LNCaP clone FGC (cell line): ENCODE data around the gene FNDC3A.

Experiments used
- DNase-seq: peaks from one replicate; pipeline ENCODE4 v3.0.0-alpha.2; 2011; ENCODE audit warnings: low read depth
- H3K4me3 ChIP-seq: 2 replicates; pipeline ENCODE4 v1.5.1; 2011; ENCODE audit warnings: mild to moderate bottlenecking, low read depth, low read length, control low read depth
- TF ChIP-seq, protein P1 (sequence below): IDR thresholded peaks from 2 replicates; pipeline ENCODE4 v1.5.1; 2012; ENCODE audit warnings: mild to moderate bottlenecking; ENCODE audit not compliant: control insufficient read depth, insufficient read depth; ENCODE audit errors: extremely low read depth

The FNDC3A gene

DNA sequence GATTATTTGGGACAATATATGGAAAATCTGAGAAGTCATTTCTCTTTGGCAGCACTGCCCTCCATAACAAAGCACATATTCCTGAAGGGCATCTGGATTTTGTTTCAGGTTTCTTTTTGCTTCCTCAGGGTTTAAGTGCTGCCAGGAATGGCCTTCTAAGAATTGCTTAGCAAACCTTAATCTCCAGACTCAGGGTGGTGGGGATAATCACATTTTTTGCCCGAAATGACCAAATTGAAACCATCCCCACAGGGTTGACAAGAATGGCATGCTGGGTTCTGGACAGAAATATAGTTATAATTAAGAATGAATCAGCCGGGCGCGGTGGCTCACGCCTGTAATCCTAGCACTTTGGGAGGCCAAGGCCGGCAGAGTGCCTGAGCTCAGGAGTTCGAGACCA, 265.6 kb downstream of the FNDC3A start:
- TF ChIP-seq, protein P1, sequence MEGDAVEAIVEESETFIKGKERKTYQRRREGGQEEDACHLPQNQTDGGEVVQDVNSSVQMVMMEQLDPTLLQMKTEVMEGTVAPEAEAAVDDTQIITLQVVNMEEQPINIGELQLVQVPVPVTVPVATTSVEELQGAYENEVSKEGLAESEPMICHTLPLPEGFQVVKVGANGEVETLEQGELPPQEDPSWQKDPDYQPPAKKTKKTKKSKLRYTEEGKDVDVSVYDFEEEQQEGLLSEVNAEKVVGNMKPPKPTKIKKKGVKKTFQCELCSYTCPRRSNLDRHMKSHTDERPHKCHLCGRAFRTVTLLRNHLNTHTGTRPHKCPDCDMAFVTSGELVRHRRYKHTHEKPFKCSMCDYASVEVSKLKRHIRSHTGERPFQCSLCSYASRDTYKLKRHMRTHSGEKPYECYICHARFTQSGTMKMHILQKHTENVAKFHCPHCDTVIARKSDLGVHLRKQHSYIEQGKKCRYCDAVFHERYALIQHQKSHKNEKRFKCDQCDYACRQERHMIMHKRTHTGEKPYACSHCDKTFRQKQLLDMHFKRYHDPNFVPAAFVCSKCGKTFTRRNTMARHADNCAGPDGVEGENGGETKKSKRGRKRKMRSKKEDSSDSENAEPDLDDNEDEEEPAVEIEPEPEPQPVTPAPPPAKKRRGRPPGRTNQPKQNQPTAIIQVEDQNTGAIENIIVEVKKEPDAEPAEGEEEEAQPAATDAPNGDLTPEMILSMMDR: no peak
- DNase-seq: no peak
- no peak overlapping the region for H3K4me3 ChIP-seq

GRCh38 chr13:49245101-49245500, 269.4 kb downstream of the FNDC3A start:
- H3K4me3 ChIP-seq: no peak overlapping the region
- TF ChIP-seq, protein P1: no peak
- DNase-seq: no peak

DNA sequence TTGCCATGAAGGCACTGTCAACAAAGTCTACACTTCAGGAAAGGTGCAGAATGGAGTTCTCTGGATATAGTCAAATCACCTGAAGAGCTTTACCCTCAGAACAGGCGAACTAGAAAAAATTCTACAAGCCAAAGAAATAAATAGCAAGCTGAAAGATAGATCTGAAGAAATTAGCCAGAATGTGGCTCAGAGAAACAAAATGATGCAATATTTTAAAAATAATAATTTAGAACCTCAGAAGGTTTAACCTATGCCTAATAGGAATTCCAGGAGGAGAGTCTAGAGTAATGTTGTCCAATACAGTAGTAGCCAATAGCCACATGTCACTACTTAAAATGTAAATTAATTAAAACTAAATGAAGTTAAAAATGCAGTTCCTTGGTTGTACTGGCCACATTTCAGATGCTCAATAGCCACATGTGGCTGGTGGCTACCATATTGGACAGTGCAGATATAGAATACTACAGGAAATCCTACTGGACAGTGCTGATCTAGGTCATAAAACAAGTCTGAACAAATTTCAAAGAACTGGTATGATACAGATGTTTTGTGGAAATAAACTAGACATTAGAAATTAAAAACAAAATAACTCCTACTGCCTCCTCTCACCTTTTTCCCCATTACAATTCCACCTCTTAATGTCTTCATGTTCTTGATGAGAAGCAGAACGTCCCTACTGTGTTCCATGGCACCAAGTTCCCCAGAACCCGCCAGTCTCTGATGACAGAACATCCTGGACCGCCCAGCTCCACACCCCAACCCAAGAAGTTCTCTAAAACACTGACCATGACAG, 271.3 kb downstream of the FNDC3A start:
- H3K4me3 ChIP-seq: peak overlapping the region; percentile 93
- TF ChIP-seq, protein P1: no peak
- DNase-seq: no peak

DNA sequence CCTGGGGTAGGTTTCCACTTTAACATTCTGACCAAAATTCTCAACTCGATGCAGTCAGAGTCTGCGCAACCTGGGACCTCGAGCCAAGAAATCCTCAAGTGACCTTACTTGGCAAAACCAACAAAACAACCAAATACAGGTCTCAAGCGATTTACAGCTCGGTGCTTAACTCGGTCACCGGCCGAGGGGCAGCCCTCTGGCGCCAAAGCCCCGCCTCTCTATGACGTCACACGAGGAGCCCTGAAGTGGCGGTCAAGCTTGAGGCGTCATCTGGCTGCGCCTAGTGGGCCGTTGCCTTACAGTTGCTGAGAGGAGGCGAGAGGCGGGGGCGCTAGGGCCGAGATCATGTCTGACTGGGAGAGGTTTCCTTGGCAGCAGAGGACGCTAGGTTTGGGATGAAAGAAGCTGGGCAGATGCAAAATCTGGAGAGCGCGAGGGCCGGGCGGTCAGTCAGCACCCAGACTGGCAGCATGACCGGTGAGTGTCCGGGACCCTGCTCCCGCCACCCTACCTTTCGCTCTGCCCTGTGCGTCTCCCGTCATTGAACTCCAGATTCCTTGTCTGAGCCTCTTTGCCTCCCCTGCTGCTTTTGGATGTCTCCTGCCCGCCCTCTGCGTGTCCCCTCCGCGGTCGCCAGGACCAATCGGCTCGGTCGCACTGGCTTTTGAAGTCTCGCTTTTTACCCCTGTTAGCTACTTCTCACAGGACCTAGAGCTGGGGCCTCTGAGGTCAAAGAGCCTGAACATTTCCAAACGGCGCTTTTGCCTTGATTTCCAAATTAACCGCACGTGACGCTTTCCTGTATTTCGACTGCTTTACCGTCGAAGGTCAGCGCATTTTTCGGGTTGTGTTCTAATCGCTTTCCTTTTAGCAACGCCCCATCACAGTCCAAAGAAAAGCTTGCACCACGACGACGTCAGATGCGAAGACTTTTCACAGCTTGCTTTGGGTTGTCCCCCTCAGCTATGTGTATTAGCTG, 272.2 kb downstream of the FNDC3A start, which contains the start of gene CDADC1:
Gene CDADC1 (plus strand): TSS at position 283 of the 979 bp plus-strand sequence. CDS start 113 bp downstream, at position 396.
- TF ChIP-seq, protein P1: no peak
- peak; percentile 80 for DNase-seq
- peak within 1 kb of the TSS; percentile 93 for H3K4me3 ChIP-seq

- DNase-seq: no peak
- peak overlapping the region; percentile 93 for H3K4me3 ChIP-seq
- TF ChIP-seq, protein P1: 0 out of 2 replicates have a peak, but pooled peaks have one; percentile 5
Observed at GRCh38 chr13:49248622-49249002, 272.9 kb downstream of the FNDC3A start.

- TF ChIP-seq, protein P1: no peak
- H3K4me3 ChIP-seq: no peak overlapping the region
- no peak for DNase-seq
Observed at GRCh38 chr13:49251326-49251725, 275.6 kb downstream of the FNDC3A start.
